Subcutaneous preadipocyte (primary cell): ENCODE data around the gene SNHG17. TPM values are rescaled to one million over a fixed set of nuclear protein-coding genes. Genes with fewer than 3 reads are reported as not detected.

ENCODE experiments used
- small RNA-seq: library from RNA; depleted of rRNA; stranded (forward); fragments of <200 nt; gene quantifications from one replicate; pipeline ENCODE3, GENCODE V24; 2012
- total RNA-seq: library from RNA; depleted of rRNA; stranded (reverse); fragments of >200 nt; gene quantifications from 2 replicates; pipeline ENCODE4 v1.2.3, GENCODE V29; 2012

Gene SNHG17
- total RNA-seq, result 8.1 and 16.2 TPM in 2 replicates

DNA sequence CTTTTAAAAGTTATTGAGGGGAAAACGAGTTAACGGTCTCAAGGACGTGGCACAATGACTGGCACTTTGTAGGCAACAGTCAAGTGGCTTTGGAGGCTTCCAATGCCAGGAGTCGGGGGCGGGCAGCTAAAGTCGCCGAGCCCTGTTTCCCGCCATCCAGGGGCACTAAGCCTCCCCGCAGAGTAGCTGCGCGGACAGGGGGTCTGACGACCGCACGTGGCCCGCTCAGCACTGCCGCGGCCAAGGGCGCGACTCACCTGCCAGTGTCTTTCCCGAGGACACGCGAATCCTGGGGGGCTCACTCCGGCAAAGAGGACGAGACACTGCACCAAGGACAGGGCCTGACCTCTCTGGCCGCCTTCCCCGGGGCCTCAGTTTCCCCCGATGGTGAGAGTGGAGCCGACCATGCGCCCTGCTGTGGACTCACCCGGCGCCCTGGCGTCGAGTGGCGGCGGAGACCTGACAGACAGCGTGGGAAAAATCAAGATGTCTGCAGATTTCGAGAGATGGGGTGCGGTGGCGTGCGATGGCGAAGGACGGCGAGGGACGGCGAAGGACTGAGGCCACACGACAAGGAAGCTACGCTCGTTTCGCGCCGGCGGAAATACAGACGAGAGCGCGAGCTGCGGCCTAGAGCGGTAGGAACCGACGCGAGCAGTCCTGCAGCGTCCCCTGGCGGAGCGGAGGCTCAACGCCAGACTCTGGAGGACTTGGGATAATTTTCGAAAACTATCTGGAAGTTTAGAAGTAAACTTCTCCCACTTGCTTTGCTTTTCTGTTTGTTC lies at the start of gene SNHG17:
Gene SNHG17 (minus strand): TSS at position 559 of the 785 bp plus-strand sequence.

DNA sequence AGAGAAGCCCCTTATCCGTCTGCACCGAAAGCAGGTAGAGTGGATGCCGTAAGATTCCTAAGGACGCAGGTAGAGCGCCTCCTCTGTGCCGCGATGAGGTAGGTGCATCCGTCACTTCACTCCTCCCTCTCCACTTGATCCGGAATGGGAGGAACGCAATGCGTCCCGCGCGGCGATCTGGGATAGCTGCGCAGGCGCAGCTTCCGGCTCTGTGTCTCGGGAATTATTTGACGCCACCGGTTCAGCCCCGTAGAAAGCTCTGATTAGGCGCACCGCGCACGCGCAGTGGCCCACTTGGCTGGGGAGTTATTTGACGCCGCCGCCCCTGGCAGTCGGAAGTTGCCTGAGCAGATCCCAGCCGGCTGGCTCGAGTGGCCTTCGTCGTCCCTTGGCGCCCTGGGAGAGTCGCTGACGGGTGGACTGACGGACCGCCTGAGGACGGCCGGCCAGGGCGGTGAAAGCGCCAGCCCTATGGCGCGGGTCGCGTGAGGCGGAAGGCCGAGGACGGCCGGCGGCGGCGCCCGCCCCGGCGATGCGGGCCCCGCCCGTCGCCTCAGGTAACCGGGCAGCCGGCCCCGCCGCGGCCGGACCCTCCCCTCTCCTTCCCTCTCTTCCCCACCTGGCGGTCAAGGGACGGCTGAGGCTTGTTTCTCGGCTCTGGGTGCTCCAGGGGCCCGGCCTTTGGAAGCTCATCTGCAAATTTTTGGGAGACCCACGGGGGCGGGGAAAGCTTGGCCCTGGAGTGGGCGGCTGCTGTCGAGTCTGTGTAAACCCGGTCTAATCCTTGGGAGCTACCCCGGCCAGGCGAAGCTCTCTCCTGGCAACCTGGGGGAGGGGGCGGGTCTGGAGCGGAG lies 37.6 kb upstream of the SNHG17 start, which contains the start of gene RALGAPB:
Gene RALGAPB (plus strand): TSS at position 331 of the 854 bp plus-strand sequence. CDS start 15,590 bp downstream, outside the sequence.

Small RNA genes within 50 kb of the gene (small RNA-seq; reads per million reads assigned to genes)
- gene RF00056 (not detected), gene SNORA60 (31.1 reads per million, percentile 97 among the genes with 10 or more reads in this experiment), gene SNORA71A (2,724 reads per million, percentile 100 among the genes with 10 or more reads in this experiment), gene SNORA71B (2,599 reads per million, percentile 100 among the genes with 10 or more reads in this experiment), gene SNORA71C (17.3 reads per million, percentile 97 among the genes with 10 or more reads in this experiment), gene SNORA71D (32,978 reads per million, percentile 100 among the genes with 10 or more reads in this experiment), gene SNORA71E (not detected)

Other genes starting within 250 kb of the SNHG17 start
- 0.37 and 0.39 TPM in 2 replicates for gene KIAA1755, start 174.6 kb downstream of the SNHG17 start, total RNA-seq
- gene BPI, start 131.2 kb downstream of the SNHG17 start, total RNA-seq, result not detected in 2 replicates
- not detected in 2 replicates for gene LBP, start 88.8 kb downstream of the SNHG17 start, total RNA-seq
- 26.5 and 37.7 TPM in 2 replicates for gene RALGAPB, start 37.5 kb upstream of the SNHG17 start, total RNA-seq
- not detected in 2 replicates for gene ADIG, start 145.9 kb upstream of the SNHG17 start, total RNA-seq
- not detected in 2 replicates for gene ARHGAP40, start 166.5 kb upstream of the SNHG17 start, total RNA-seq